Esophagus muscularis mucosa (tissue), 4 donors: ENCODE measurements around the gene SLC39A11. TPM values are rescaled to one million over a fixed set of nuclear protein-coding genes. Genes with fewer than 3 reads are reported as not detected.

Experiments
- DNase-seq: peaks from one replicate; pipeline ENCODE4 v3.0.0-alpha.2; 2017; ENCODE audit errors: extremely low spot score
- H3K27ac ChIP-seq, 4 donors: fragments of 200-600 bp; sonication (generic); replicated peaks in 1 of 4; 1 replicate in 3 of 4; 2 replicates in 1 of 4; pipeline ENCODE4 v1.5.1; 2016 to 2019; ENCODE audit warnings: mild to moderate bottlenecking in 1 of 4
- H3K27me3 ChIP-seq, 4 donors: fragments of 200-600 bp; sonication (generic); one replicate each; pipeline versions ENCODE4 v1.5.1 to v1.6.0; 2016 to 2019
- H3K36me3 ChIP-seq, 4 donors: fragments of 200-600 bp; sonication (generic); one replicate each; pipeline ENCODE4 v1.5.1; 2016 to 2019
- H3K4me1 ChIP-seq, 4 donors: fragments of 200-600 bp; sonication (generic); one replicate each; pipeline ENCODE4 v1.5.1; 2016 to 2019
- H3K4me3 ChIP-seq, 4 donors: fragments of 200-600 bp; sonication (generic); 1 replicate in 2 of 4; 2 replicates in 2 of 4; pipeline ENCODE4 v1.5.1; 2016 to 2019; ENCODE audit warnings: mild to moderate bottlenecking in 4 of 4, moderate library complexity in 1 of 4
- H3K9me3 ChIP-seq, 4 donors: fragments of 200-600 bp; sonication (generic); 1 replicate in 3 of 4; 2 replicates in 1 of 4; pipeline ENCODE4 v1.5.1; 2016 to 2019
- EP300 ChIP-seq: sonication (generic); formaldehyde crosslinking; IDR thresholded peaks from one replicate; pipeline ENCODE4 v1.6.1; 2017; ENCODE audit warnings: antibody characterized with exemption
- POLR2A ChIP-seq: fragments of 450-650 bp; IDR thresholded peaks from one replicate; pipeline ENCODE4 v1.6.1; 2017; ENCODE audit warnings: antibody characterized with exemption, moderate library complexity, mild to moderate bottlenecking, low read depth
- POLR2AphosphoS5 ChIP-seq, 2 donors: sonication (generic); formaldehyde crosslinking; IDR thresholded peaks; one replicate each; pipeline ENCODE4 v1.6.1; 2017; ENCODE audit warnings: antibody characterized with exemption in 2 of 2
- whole genome bisulfite sequencing: methylation state at CpG from one replicate; pipeline ENCODE4 v1.1.5; 2018; 5-methylcytosine and 5-hydroxymethylcytosine counted together
- intact Hi-C: fragments of 100-400 bp; cut with DNase I; formaldehyde crosslinking; loops from one replicate; pipeline ENCODE4 v1.15.1; 2023
- total RNA-seq, 4 donors: library from RNA; depleted of rRNA; stranded (reverse); fragments of >200 nt; gene quantifications; one replicate each; pipeline versions ENCODE4 v1.1.0 to v1.2.1, GENCODE V29; 2016
- TF ChIP-seq, protein P1 (sequence below), 3 experiments: fragments of 200-600 bp in 2 of 3; fragments of 450-650 bp in 1 of 3; sonication (generic) in 2 of 3; IDR thresholded peaks; one replicate each; pipeline ENCODE4 v1.5.1; 2017 to 2019; ENCODE audit warnings: antibody characterized with exemption in 3 of 3, mild to moderate bottlenecking in 2 of 3, moderate library complexity in 1 of 3

SLC39A11 gene
- total RNA-seq, 4 donors from 2014 or later = 7.5 to 20.2 (median 18.4) TPM

DNA sequence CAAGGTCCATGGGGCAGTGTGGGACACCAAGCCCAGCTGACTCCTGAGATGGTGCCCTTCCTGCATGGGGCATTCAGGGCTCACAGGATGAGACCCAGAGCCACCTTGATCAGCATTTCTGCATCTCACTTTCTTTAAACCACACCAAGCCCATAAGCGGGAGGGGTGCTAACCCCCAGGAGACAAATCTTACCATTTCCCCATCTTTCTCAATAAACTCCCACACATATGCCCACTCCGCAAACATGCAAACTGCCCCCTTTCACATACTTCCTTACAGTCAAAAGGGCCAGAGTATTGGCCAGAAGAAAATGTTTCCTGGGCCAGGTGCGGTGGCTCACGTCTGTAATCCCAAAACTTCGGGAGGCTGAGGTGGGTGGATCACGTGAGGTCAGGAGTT lies 3.7 kb upstream of the SLC39A11 start:
- Histone ChIP-seq H3K4me1 (peaks cover 5 to 18% (median 17%) of the 10 kb centered on the region in 4 donors), H3K27me3 (peaks cover 0 to 24% (median 0%) of the 10 kb centered on the region in 4 donors), H3K9me3 (no peaks in the 10 kb centered on the region), H3K36me3 (no peaks in the 10 kb centered on the region), H3K4me3 (no peak overlapping the region), H3K27ac (no peak overlapping the region)
- intact Hi-C loops = no loop called here
- 73% methylated on average over 6 of the region's 6 CpGs for WGBS
- no peak for TF ChIP-seq POLR2A
- no peak for TF ChIP-seq POLR2AphosphoS5 (IDR thresholded peaks at IDR 0.05)
- TF ChIP-seq, protein P1, sequence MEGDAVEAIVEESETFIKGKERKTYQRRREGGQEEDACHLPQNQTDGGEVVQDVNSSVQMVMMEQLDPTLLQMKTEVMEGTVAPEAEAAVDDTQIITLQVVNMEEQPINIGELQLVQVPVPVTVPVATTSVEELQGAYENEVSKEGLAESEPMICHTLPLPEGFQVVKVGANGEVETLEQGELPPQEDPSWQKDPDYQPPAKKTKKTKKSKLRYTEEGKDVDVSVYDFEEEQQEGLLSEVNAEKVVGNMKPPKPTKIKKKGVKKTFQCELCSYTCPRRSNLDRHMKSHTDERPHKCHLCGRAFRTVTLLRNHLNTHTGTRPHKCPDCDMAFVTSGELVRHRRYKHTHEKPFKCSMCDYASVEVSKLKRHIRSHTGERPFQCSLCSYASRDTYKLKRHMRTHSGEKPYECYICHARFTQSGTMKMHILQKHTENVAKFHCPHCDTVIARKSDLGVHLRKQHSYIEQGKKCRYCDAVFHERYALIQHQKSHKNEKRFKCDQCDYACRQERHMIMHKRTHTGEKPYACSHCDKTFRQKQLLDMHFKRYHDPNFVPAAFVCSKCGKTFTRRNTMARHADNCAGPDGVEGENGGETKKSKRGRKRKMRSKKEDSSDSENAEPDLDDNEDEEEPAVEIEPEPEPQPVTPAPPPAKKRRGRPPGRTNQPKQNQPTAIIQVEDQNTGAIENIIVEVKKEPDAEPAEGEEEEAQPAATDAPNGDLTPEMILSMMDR (IDR thresholded peaks at IDR 0.05) = no peak
- no peak for TF ChIP-seq EP300
- DNase-seq = no peak

- no peak for TF ChIP-seq POLR2A
- TF ChIP-seq, protein P1 (IDR thresholded peaks at IDR 0.05) = no peak
- TF ChIP-seq POLR2AphosphoS5 (IDR thresholded peaks at IDR 0.05) = no peak
- no peak for TF ChIP-seq EP300
- peaks cover 0 to 8% (median 0%) of the 10 kb centered on the region in 4 donors for H3K27me3 ChIP-seq
- H3K4me1 ChIP-seq = peaks cover 5 to 40% (median 38%) of the 10 kb centered on the region in 4 donors
- H3K27ac ChIP-seq = peak overlapping the region in 1 of 4 donors; percentile 81
- H3K36me3 ChIP-seq = peaks cover 0 to 4% (median 2%) of the 10 kb centered on the region in 4 donors
- no peak for DNase-seq
- WGBS = 90% methylated on average over 9 of the region's 9 CpGs
- H3K4me3 ChIP-seq = peak overlapping the region; percentile 66 to 81 (median 70)
- intact Hi-C loops = no loop called here
- H3K9me3 ChIP-seq = no peaks in the 10 kb centered on the region
Observed at GRCh38 chr17:73093286-73093685, 798 bp upstream of the SLC39A11 start.

DNA sequence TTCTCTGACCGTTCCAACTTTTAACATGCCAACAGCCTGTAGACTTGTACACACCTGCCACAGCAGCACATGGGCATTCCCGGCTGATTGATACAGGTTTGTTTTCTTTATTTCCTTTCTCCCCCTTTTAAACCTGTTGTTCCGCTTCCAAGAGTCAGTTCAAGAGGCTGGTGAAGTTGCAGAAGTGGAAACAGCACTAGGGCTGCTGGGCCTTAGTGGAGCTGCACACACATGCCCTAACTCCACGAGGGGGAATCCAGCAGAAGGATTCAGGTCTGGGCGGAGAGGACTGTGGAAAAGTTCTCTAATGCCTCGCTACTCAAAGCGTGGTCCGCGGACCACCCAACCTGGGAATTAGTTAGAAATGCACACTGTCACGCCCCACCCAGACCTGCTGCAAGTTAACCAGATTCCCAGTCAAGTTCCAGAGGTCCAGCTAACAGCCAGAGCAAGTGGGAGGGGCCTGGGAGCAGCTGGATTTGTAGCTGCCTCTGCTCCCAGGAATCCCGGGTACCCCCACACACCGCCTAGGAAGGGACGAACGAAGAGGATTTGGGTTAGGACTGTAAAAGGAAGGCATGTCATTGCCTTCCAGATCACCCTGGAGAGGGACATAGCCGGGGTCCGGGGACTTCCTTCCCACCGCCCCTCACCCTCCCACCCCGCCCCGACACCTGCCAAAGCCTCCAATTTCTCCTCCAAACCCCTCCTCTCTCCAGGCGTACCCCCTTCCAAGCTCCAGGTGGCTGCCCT lies 542 bp downstream of the SLC39A11 start:
- intact Hi-C loops = no loop called here
- Histone ChIP-seq H3K9me3 (no peaks in the 10 kb centered on the region), H3K4me1 (peaks cover 5 to 40% (median 38%) of the 10 kb centered on the region in 4 donors), H3K4me3 (peak overlapping the region; percentile 66 to 81 (median 70)), H3K27me3 (peaks cover 0 to 3% (median 0%) of the 10 kb centered on the region in 4 donors), H3K27ac (peak overlapping the region; percentile 59 to 81 (median 75)), H3K36me3 (peaks cover 0 to 17% (median 11%) of the 10 kb centered on the region in 4 donors)
- DNase-seq = no peak
- WGBS = 20% methylated on average over 14 of the region's 20 CpGs
- TF ChIP-seq POLR2A = no peak
- TF ChIP-seq, protein P1 (IDR thresholded peaks at IDR 0.05) = no peak
- TF ChIP-seq EP300 = no peak
- TF ChIP-seq POLR2AphosphoS5 (IDR thresholded peaks at IDR 0.05) = no peak

- no peaks in the 10 kb centered on the region for H3K27me3 ChIP-seq
- intact Hi-C loops = no loop called here
- no peaks in the 10 kb centered on the region for H3K9me3 ChIP-seq
- DNase-seq = no peak
- H3K4me3 ChIP-seq = peak overlapping the region; percentile 66 to 81 (median 70)
- 41% methylated on average over 4 of the region's 4 CpGs for WGBS
- no peak for TF ChIP-seq POLR2A
- peak; percentile 20 to 39 for TF ChIP-seq POLR2AphosphoS5 (IDR thresholded peaks at IDR 0.05)
- H3K4me1 ChIP-seq = peaks cover 5 to 40% (median 38%) of the 10 kb centered on the region in 4 donors
- peak overlapping the region; percentile 59 to 81 (median 75) for H3K27ac ChIP-seq
- peaks cover 0 to 22% (median 11%) of the 10 kb centered on the region in 4 donors for H3K36me3 ChIP-seq
Observed at GRCh38 chr17:73091410-73091769, 1.1 kb downstream of the SLC39A11 start.

GRCh38 chr17:73090396-73091202 lies 1.9 kb downstream of the SLC39A11 start:
- TF ChIP-seq, protein P1 (IDR thresholded peaks at IDR 0.05) = no peak
- no peak for TF ChIP-seq POLR2A
- TF ChIP-seq EP300 = no peak
- TF ChIP-seq POLR2AphosphoS5 (IDR thresholded peaks at IDR 0.05) = no peak
- peaks cover 5 to 40% (median 38%) of the 10 kb centered on the region in 4 donors for H3K4me1 ChIP-seq
- H3K9me3 ChIP-seq = no peaks in the 10 kb centered on the region
- 95% methylated on average over 11 of the region's 11 CpGs for WGBS
- DNase-seq = no peak
- no peak overlapping the region for H3K4me3 ChIP-seq
- intact Hi-C loops = no loop called here
- no peaks in the 10 kb centered on the region for H3K27me3 ChIP-seq
- peak overlapping the region; percentile 31 to 81 (median 69) for H3K27ac ChIP-seq
- H3K36me3 ChIP-seq = peaks cover 0 to 28% (median 11%) of the 10 kb centered on the region in 4 donors
